ENCODE measurements around the gene C19orf12.
"Not testable (repeated sequence)": the region's sequence is repeated elsewhere in the genome, so short reads cannot be mapped to it uniquely, and the experiment has no call there.

C19orf12 gene

GRCh38 chr19:29672319-29672932, 42.6 kb downstream of the C19orf12 start:
- no peak for DNase-seq (ENCODE audit: extremely low spot score)

GRCh38 chr19:29671393-29672160, 43.5 kb downstream of the C19orf12 start:
- CTCF ChIA-PET = interaction anchor here (0.6 to 2.1 kb wide), 4 partner anchors 10 to 45 kb away, joined by 3 to 5 read pairs (median 4); no protein-coding TSS in a partner anchor
- TF ChIP-seq ELF4 (IDR thresholded peaks at IDR 0.05) (no peak), CTBP1 (IDR thresholded peaks at IDR 0.05; ENCODE audit: borderline replicate concordance) (no peak), SUZ12 (IDR thresholded peaks at IDR 0.05) (no peak), FOXK2 (IDR thresholded peaks at IDR 0.05) (no peak), FOXM1 (IDR thresholded peaks at IDR 0.05; ENCODE audit: borderline replicate concordance) (no peak), NFRKB (IDR thresholded peaks at IDR 0.05) (no peak), L3MBTL2 (conservative IDR thresholded peaks at IDR 0.05) (no peak)
- POLR2A ChIA-PET = interaction anchor here (2.2 kb wide), 1 partner anchor 65 kb away, joined by 10 read pairs; the partner anchor contains the start of gene POP4
- DNase-seq (ENCODE audit: extremely low spot score) = no peak

More at GRCh38 chr19:29672319-29672932, 42.6 kb downstream of the C19orf12 start:
- ChIA-PET POLR2A (interaction anchor here (0.8 to 2.2 kb wide), 2 partner anchors 43 to 66 kb away, joined by 4 to 10 read pairs; partner anchors contain the start of genes C19orf12 and POP4), CTCF (interaction anchor here (2.1 kb wide), 1 partner anchor 44 kb away, joined by 5 read pairs; no protein-coding TSS in a partner anchor)
- TF ChIP-seq SP1 (IDR thresholded peaks at IDR 0.05) (no peak), FOXA1 (IDR thresholded peaks at IDR 0.05) (no peak), PKNOX1 (IDR thresholded peaks at IDR 0.05) (no peak), BHLHE40 (IDR thresholded peaks at IDR 0.05; ENCODE audit: borderline replicate concordance) (no peak), FOXM1 (IDR thresholded peaks at IDR 0.05; ENCODE audit: borderline replicate concordance) (no peak), CTBP1 (IDR thresholded peaks at IDR 0.05; ENCODE audit: borderline replicate concordance) (no peak), LEF1 (IDR thresholded peaks at IDR 0.05; ENCODE audit: borderline replicate concordance) (no peak), ELF4 (IDR thresholded peaks at IDR 0.05) (no peak), SUZ12 (IDR thresholded peaks at IDR 0.05) (no peak), FOXK2 (IDR thresholded peaks at IDR 0.05) (no peak)

- ChIA-PET CTCF (interaction anchor here (0.6 to 2.1 kb wide), 3 partner anchors 10 to 46 kb away, joined by 4 to 5 read pairs (median 4); no protein-coding TSS in a partner anchor), POLR2A (interaction anchor here (2.2 kb wide), 1 partner anchor 65 kb away, joined by 10 read pairs; the partner anchor contains the start of gene POP4)
- DNase-seq (ENCODE audit: extremely low spot score) = not testable (repeated sequence)
Observed at GRCh38 chr19:29671026-29671392, 44.1 kb downstream of the C19orf12 start.

- DNase-seq (ENCODE audit: extremely low spot score) = no peak
- CTCF ChIA-PET = no interaction called here
- no peak for TF ChIP-seq PKNOX1 (IDR thresholded peaks at IDR 0.05)
- TF ChIP-seq ELF4 (IDR thresholded peaks at IDR 0.05) = no peak
- no peak for TF ChIP-seq ZNF384 (IDR thresholded peaks at IDR 0.05)
- no peak for TF ChIP-seq CTBP1 (IDR thresholded peaks at IDR 0.05; ENCODE audit: borderline replicate concordance)
- TF ChIP-seq L3MBTL2 (conservative IDR thresholded peaks at IDR 0.05) = no peak
- TF ChIP-seq TARDBP (IDR thresholded peaks at IDR 0.05) = no peak
- TF ChIP-seq FOXM1 (IDR thresholded peaks at IDR 0.05; ENCODE audit: borderline replicate concordance) = no peak
- TF ChIP-seq SUZ12 (IDR thresholded peaks at IDR 0.05) = no peak
- TF ChIP-seq BHLHE40 (IDR thresholded peaks at IDR 0.05; ENCODE audit: borderline replicate concordance) = no peak
- TF ChIP-seq FOXK2 (IDR thresholded peaks at IDR 0.05) = no peak
- TF ChIP-seq ARNT (IDR thresholded peaks at IDR 0.05) = no peak
- no peak for TF ChIP-seq LEF1 (IDR thresholded peaks at IDR 0.05; ENCODE audit: borderline replicate concordance)
- no peak for TF ChIP-seq NFRKB (IDR thresholded peaks at IDR 0.05)
- no peak for TF ChIP-seq FOXA1 (IDR thresholded peaks at IDR 0.05)
- no peak for TF ChIP-seq HDGF (IDR thresholded peaks at IDR 0.05; ENCODE audit: borderline replicate concordance)
- TF ChIP-seq SP1 (IDR thresholded peaks at IDR 0.05) = no peak
- POLR2A ChIA-PET = no interaction called here
Observed at GRCh38 chr19:29670255-29670654, 44.8 kb downstream of the C19orf12 start.

GRCh38 chr19:29668746-29669609, 46.1 kb downstream of the C19orf12 start:
- CTCF ChIA-PET = interaction anchor here (1.0 to 1.2 kb wide), 2 partner anchors 47 to 53 kb away, joined by 3 to 4 read pairs; no protein-coding TSS in a partner anchor
- no peak for DNase-seq (ENCODE audit: extremely low spot score)
- no peak for TF ChIP-seq PKNOX1 (IDR thresholded peaks at IDR 0.05)
- no peak for TF ChIP-seq ELF4 (IDR thresholded peaks at IDR 0.05)
- no peak for TF ChIP-seq LEF1 (IDR thresholded peaks at IDR 0.05; ENCODE audit: borderline replicate concordance)
- TF ChIP-seq BHLHE40 (IDR thresholded peaks at IDR 0.05; ENCODE audit: borderline replicate concordance) = no peak
- no peak for TF ChIP-seq FOXA1 (IDR thresholded peaks at IDR 0.05)
- TF ChIP-seq ZNF384 (IDR thresholded peaks at IDR 0.05) = no peak
- TF ChIP-seq ARNT (IDR thresholded peaks at IDR 0.05) = no peak
- TF ChIP-seq FOXM1 (IDR thresholded peaks at IDR 0.05; ENCODE audit: borderline replicate concordance) = no peak
- TF ChIP-seq L3MBTL2 (conservative IDR thresholded peaks at IDR 0.05) = no peak
- TF ChIP-seq TARDBP (IDR thresholded peaks at IDR 0.05) = no peak
- no peak for TF ChIP-seq CTBP1 (IDR thresholded peaks at IDR 0.05; ENCODE audit: borderline replicate concordance)
- POLR2A ChIA-PET = interaction anchor here (1.8 kb wide), 1 partner anchor 63 kb away, joined by 4 read pairs; the partner anchor contains the start of gene POP4
